Measurements from ENCODE around the gene CASP9.
"Not testable (repeated sequence)": the region's sequence is repeated elsewhere in the genome, so short reads cannot be mapped to it uniquely, and the experiment has no call there.

- TF ChIP-seq CTCF, POLR2A (IDR thresholded peaks at IDR 0.05): not testable (repeated sequence)
Measured at GRCh38 chr1:15469821-15470448, 54.1 kb downstream of the CASP9 start.
